Measurements from ENCODE around the gene OR52B2.

DNA sequence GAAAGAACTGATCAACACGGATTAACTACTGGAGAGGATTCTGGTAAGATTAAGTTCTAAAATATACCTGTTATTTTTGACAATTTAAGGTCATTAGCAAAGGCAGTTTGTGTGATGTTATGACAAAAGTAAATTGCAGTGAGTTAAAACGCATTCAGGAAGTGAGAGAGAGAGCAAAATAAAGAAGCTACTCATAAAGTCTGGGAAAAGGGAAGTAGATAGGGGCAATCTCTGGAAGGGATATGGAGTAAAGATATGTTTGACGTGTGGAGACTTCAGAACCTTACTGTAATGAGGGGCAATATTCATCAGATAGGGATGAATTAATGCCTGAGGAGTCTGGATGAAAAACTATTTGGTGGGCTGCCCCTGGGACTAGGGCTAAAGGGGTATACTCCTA is 45.9 kb downstream of the OR52B2 start:
- TF ChIP-seq, protein P1, sequence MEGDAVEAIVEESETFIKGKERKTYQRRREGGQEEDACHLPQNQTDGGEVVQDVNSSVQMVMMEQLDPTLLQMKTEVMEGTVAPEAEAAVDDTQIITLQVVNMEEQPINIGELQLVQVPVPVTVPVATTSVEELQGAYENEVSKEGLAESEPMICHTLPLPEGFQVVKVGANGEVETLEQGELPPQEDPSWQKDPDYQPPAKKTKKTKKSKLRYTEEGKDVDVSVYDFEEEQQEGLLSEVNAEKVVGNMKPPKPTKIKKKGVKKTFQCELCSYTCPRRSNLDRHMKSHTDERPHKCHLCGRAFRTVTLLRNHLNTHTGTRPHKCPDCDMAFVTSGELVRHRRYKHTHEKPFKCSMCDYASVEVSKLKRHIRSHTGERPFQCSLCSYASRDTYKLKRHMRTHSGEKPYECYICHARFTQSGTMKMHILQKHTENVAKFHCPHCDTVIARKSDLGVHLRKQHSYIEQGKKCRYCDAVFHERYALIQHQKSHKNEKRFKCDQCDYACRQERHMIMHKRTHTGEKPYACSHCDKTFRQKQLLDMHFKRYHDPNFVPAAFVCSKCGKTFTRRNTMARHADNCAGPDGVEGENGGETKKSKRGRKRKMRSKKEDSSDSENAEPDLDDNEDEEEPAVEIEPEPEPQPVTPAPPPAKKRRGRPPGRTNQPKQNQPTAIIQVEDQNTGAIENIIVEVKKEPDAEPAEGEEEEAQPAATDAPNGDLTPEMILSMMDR (conservative IDR thresholded peaks at IDR 0.05; ENCODE audit: low read depth, low read length) = no peak
- TF ChIP-seq EZH2 (IDR thresholded peaks at IDR 0.05; ENCODE audit: low read length, unreplicated experiment) = no peak

Measured in PC-3 (cell line).